DLD1 (cell line): Measurements from ENCODE around the gene ITSN2.

Experiments used
- in situ Hi-C: cut with HindIII; loops from 2 replicates; pipeline ENCODE4 v1.10.0; 2017; ENCODE audit warnings: low sequenced_read_pairs

ITSN2 gene

GRCh38 chr2:24337890-24338289, 22.4 kb downstream of the ITSN2 start:
- in situ Hi-C loops, result no loop called here

- in situ Hi-C loops, result no loop called here
Observed at GRCh38 chr2:24336811-24337210, 23.5 kb downstream of the ITSN2 start.

GRCh38 chr2:24334245-24334633, 26.1 kb downstream of the ITSN2 start:
- in situ Hi-C loops, result no loop called here

- in situ Hi-C loops, result no loop called here
Observed at GRCh38 chr2:24332791-24333540, 27.4 kb downstream of the ITSN2 start.

GRCh38 chr2:24330161-24330560, 30.2 kb downstream of the ITSN2 start:
- in situ Hi-C loops, result no loop called here

- in situ Hi-C loops, result no loop called here
Observed at GRCh38 chr2:24329700-24330099, 30.6 kb downstream of the ITSN2 start.

- in situ Hi-C loops, result no loop called here
Observed at GRCh38 chr2:24328010-24328409, 32.3 kb downstream of the ITSN2 start.

GRCh38 chr2:24317491-24317920, 42.8 kb downstream of the ITSN2 start:
- in situ Hi-C loops, result no loop called here

- in situ Hi-C loops, result no loop called here
Observed at GRCh38 chr2:24315669-24316068, 44.7 kb downstream of the ITSN2 start.

GRCh38 chr2:24313744-24314632, 46.3 kb downstream of the ITSN2 start:
- in situ Hi-C loops, result no loop called here

GRCh38 chr2:24307961-24308360, 52.4 kb downstream of the ITSN2 start:
- in situ Hi-C loops, result no loop called here

- in situ Hi-C loops, result no loop called here
Observed at GRCh38 chr2:24304631-24305030, 55.7 kb downstream of the ITSN2 start.

- in situ Hi-C loops, result no loop called here
Observed at GRCh38 chr2:24304098-24304497, 56.2 kb downstream of the ITSN2 start.

- in situ Hi-C loops, result no loop called here
Observed at GRCh38 chr2:24301599-24301998, 58.7 kb downstream of the ITSN2 start.

GRCh38 chr2:24297663-24298062, 62.7 kb downstream of the ITSN2 start:
- in situ Hi-C loops, result no loop called here

GRCh38 chr2:24287171-24287570, 73.2 kb downstream of the ITSN2 start:
- in situ Hi-C loops, result no loop called here

GRCh38 chr2:24285484-24286152, 74.7 kb downstream of the ITSN2 start:
- in situ Hi-C loops, result no loop called here

- in situ Hi-C loops, result no loop called here
Observed at GRCh38 chr2:24280645-24281044, 79.7 kb downstream of the ITSN2 start.

- in situ Hi-C loops, result no loop called here
Observed at GRCh38 chr2:24280161-24280560, 80.2 kb downstream of the ITSN2 start.

GRCh38 chr2:24276349-24276899, 83.9 kb downstream of the ITSN2 start:
- in situ Hi-C loops, result no loop called here

GRCh38 chr2:24274809-24275208, 85.5 kb downstream of the ITSN2 start:
- in situ Hi-C loops, result no loop called here
